Measurements from ENCODE around the gene EPB41L3.

- TF ChIP-seq CTCF (IDR thresholded peaks at IDR 0.05), result no peak
- TF ChIP-seq POLR2A (IDR thresholded peaks at IDR 0.05), result no peak
- TF ChIP-seq POLR2AphosphoS5 (IDR thresholded peaks at IDR 0.05), result no peak
These were observed 41.1 kb upstream of the EPB41L3 start for GRCh38 chr18:5584746-5585417.
